ENCODE measurements around the gene HSPA2. TPM values are rescaled to one million over a fixed set of nuclear protein-coding genes. Genes with fewer than 3 reads are reported as not detected.

HSPA2 gene
- total and polyA plus RNA-seq, 2 of the 4 experiments (the other 2 are of a cell fraction): 18.4 to 19.7 TPM

GRCh38 chr14:64562436-64562835, 21.9 kb downstream of the HSPA2 start:
- H3K36me3 ChIP-seq (ENCODE audit: control insufficient read depth, insufficient read depth, low read length): no peaks in the 10 kb centered on the region
- no peak overlapping the region for H2AK5ac ChIP-seq (ENCODE audit: low read depth, low read length)
- TF ChIP-seq FOS (IDR thresholded peaks at IDR 0.05; ENCODE audit: low read depth, low read length) (no peak), MXI1 (IDR thresholded peaks at IDR 0.05; ENCODE audit: borderline replicate concordance, low read depth, low read length) (no peak), POLR2A (IDR thresholded peaks at IDR 0.05; ENCODE audit: low read depth, low read length) (no peak), CHD1 (IDR thresholded peaks at IDR 0.05; ENCODE audit: low read depth, low read length) (no peak), ELK1 (IDR thresholded peaks at IDR 0.05; ENCODE audit: borderline replicate concordance, low read depth, low read length) (no peak), RFX5 (IDR thresholded peaks at IDR 0.05; ENCODE audit: low read depth, low read length) (no peak), SMC3 (IDR thresholded peaks at IDR 0.05; ENCODE audit: low read depth, low read length) (no peak), NFE2L2 (IDR thresholded peaks at IDR 0.05; ENCODE audit: low read depth, low read length) (no peak), MAZ (IDR thresholded peaks at IDR 0.05; ENCODE audit: borderline replicate concordance, low read depth, low read length) (no peak), RAD21 (IDR thresholded peaks at IDR 0.05; ENCODE audit: low read length) (no peak), RCOR1 (IDR thresholded peaks at IDR 0.05; ENCODE audit: insufficient replicate concordance, low read length) (no peak)
- no peak overlapping the region for H2AK9ac ChIP-seq (replicated peaks; ENCODE audit: low read depth, low read length, poor library complexity)
- H3K4me3 ChIP-seq (ENCODE audit: insufficient read depth, low read depth, low read length): no peak overlapping the region
- H2BK15ac ChIP-seq (ENCODE audit: low read depth, low read length): no peak overlapping the region
- H3K9me1 ChIP-seq (ENCODE audit: insufficient read depth, low read length): no peaks in the 10 kb centered on the region
- no peak overlapping the region for H3K4me2 ChIP-seq (ENCODE audit: low read depth, low read length)
- ChIA-PET CTCF (no interaction called here), POLR2A (ENCODE audit: unreplicated experiment) (interaction anchor here (0.6 kb wide), 1 partner anchor 18 kb away, joined by 6 read pairs; no protein-coding TSS in a partner anchor)
- in situ Hi-C loops (cut with MboI; ENCODE audit: low sequenced_read_pairs) (no loop called here), intact Hi-C loops (cut with micrococcal nuclease) (no loop called here), dilution Hi-C loops (cut with HindIII; ENCODE audit: low sequenced_read_pairs, unreplicated experiment) (no loop called here)
- H2BK20ac ChIP-seq (ENCODE audit: low read depth, low read length): no peak overlapping the region
- no peaks in the 10 kb centered on the region for H3K27me3 ChIP-seq (ENCODE audit: control insufficient read depth, insufficient read depth, low read length)
- H3K18ac ChIP-seq (ENCODE audit: low read depth, low read length): no peak overlapping the region
- no peak overlapping the region for H3K56ac ChIP-seq (ENCODE audit: extremely low read depth, insufficient read depth, low read length)
- no peaks in the 10 kb centered on the region for H4K20me1 ChIP-seq (ENCODE audit: insufficient read depth, low read length)
- no peak overlapping the region for H2BK5ac ChIP-seq (ENCODE audit: low read depth, low read length, poor library complexity, severe bottlenecking)
- ATAC-seq (ENCODE audit: low read depth): no peak
- H3K27ac ChIP-seq (ENCODE audit: insufficient read depth, low read length): no peak overlapping the region
- H3K4ac ChIP-seq (ENCODE audit: low read depth, low read length): no peak overlapping the region
- no TSS peak for BruUV-seq (replicated peaks)
- H3K79me1 ChIP-seq (ENCODE audit: low read depth in 1 of 2, low read length in 2 of 2): no peaks in the 10 kb centered on the region
- no peak overlapping the region for H4K8ac ChIP-seq (ENCODE audit: low read depth in 2 of 2, low read length in 2 of 2)
- H4K5ac ChIP-seq (ENCODE audit: low read depth, low read length): no peak overlapping the region
- no peaks in the 10 kb centered on the region for H3K9me3 ChIP-seq (ENCODE audit: control insufficient read depth, insufficient read depth, low read length)
- no peak overlapping the region for H2AFZ ChIP-seq (replicated peaks; ENCODE audit: low read length, poor library complexity)
- no peak overlapping the region for H3K14ac ChIP-seq (replicated peaks; ENCODE audit: low read depth, low read length)
- no peak overlapping the region; the same call in 1 of the 2 replicates for H4K91ac ChIP-seq (ENCODE audit: insufficient read depth, low read depth, low read length)
- DNase-seq: no peak
- no peak overlapping the region for H3K23ac ChIP-seq (ENCODE audit: low read depth, low read length)
- H3K9ac ChIP-seq (ENCODE audit: low read depth, low read length): no peak overlapping the region
- no peak overlapping the region for H2BK120ac ChIP-seq (ENCODE audit: low read depth, low read length)
- H3K4me1 ChIP-seq (ENCODE audit: control insufficient read depth, insufficient read depth, low read length): peaks cover 5% of the 10 kb centered on the region
